ENCODE data around the gene GREB1. TPM values are rescaled to one million over a fixed set of nuclear protein-coding genes. Genes with fewer than 3 reads are reported as not detected.
A peak's percentile ranks its signal among the peaks of the same experiment; 100 is the strongest.

The GREB1 gene
- total RNA-seq, 1 experiment from 2014 or later: 1.3 TPM

DNA sequence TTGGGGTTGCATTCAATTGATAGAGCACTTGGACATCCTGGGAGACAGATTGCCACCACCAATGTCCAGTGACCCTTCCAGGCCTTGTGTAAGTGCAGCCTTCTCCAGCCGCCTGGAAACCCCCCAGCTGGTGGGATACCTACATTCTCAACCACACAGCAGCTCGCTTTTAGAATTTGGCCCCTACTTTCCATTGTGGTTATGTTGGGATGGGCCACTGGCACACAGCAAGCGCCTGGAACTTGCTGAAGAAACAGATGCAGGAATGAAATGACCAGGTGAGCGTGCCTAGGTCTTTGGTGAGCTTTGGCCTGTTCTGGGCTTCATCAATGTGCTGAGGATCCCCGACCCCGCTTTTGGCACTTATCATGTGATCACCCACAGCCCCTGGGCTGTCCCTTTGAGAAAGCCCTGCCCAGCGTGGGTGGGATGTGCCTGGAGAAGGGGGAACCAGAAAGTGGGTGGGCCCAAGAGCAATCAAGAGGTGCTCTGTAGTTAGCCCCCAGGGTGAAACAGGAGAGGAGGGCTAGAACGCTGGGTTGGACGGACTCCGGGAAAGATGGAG lies 152.1 kb downstream of the GREB1 start:
- Histone ChIP-seq H3K27me3 (replicated peaks; ENCODE audit: insufficient read depth, low read depth, low read length, poor library complexity) (peaks cover 19% of the 10 kb centered on the region), H3K36me3 (ENCODE audit: insufficient read depth, low read length, poor library complexity, severe bottlenecking) (no peaks in the 10 kb centered on the region), H3K4me3 (ENCODE audit: low read depth, low read length, poor library complexity, severe bottlenecking) (no peak overlapping the region), H3K4me1 (ENCODE audit: insufficient read depth, low read length, poor library complexity, severe bottlenecking) (peaks cover 6% of the 10 kb centered on the region), H3K9me3 (ENCODE audit: low read depth, low read length, poor library complexity, severe bottlenecking) (no peaks in the 10 kb centered on the region), H3K27ac (ENCODE audit: low read depth, low read length, poor library complexity, severe bottlenecking) (no peak overlapping the region)
- BruUV-seq (replicated peaks): no TSS peak
- no peak for DNase-seq (ENCODE audit: low spot score)
- ChIA-PET POLR2A (ENCODE audit: low non-redundant PET) (interaction anchor here (0.8 kb wide), 1 partner anchor 12 kb away, joined by 4 read pairs; no protein-coding TSS in a partner anchor), CTCF (no interaction called here)
- TF ChIP-seq, protein P1, sequence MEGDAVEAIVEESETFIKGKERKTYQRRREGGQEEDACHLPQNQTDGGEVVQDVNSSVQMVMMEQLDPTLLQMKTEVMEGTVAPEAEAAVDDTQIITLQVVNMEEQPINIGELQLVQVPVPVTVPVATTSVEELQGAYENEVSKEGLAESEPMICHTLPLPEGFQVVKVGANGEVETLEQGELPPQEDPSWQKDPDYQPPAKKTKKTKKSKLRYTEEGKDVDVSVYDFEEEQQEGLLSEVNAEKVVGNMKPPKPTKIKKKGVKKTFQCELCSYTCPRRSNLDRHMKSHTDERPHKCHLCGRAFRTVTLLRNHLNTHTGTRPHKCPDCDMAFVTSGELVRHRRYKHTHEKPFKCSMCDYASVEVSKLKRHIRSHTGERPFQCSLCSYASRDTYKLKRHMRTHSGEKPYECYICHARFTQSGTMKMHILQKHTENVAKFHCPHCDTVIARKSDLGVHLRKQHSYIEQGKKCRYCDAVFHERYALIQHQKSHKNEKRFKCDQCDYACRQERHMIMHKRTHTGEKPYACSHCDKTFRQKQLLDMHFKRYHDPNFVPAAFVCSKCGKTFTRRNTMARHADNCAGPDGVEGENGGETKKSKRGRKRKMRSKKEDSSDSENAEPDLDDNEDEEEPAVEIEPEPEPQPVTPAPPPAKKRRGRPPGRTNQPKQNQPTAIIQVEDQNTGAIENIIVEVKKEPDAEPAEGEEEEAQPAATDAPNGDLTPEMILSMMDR (conservative IDR thresholded peaks at IDR 0.05; ENCODE audit: low read depth, low read length): no peak
- TF ChIP-seq EZH2 (IDR thresholded peaks at IDR 0.05; ENCODE audit: borderline replicate concordance, low read depth, low read length, poor library complexity, severe bottlenecking): no peak
- intact Hi-C loops (cut with micrococcal nuclease; ENCODE audit: unreplicated experiment): loop anchor here (5.0 kb wide), 1 partner anchor 554 kb away; a partner anchor contains a TSS

DNA sequence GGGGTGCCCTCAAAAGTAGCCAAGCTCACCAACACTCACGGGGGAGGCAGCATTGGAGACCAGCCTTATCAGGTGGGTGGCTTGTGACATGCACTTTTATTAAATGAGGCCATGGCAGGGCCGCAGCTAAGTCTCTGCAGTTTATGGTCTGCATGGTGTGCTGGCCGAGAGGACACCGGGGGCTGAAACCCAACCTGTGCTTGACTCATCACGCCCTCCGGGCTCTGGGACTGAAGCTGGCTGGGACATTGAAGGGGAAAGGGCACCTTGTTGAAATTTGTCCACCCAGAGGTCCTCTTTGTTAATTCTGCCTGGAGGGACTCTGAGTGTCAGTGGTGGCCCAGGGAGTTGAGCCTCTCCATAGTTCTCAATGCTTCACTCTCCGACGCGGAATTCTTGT lies 153.9 kb downstream of the GREB1 start:
- TF ChIP-seq, protein P1 (conservative IDR thresholded peaks at IDR 0.05; ENCODE audit: low read depth, low read length): no peak
- TF ChIP-seq EZH2 (IDR thresholded peaks at IDR 0.05; ENCODE audit: borderline replicate concordance, low read depth, low read length, poor library complexity, severe bottlenecking): no peak
- intact Hi-C loops (cut with micrococcal nuclease; ENCODE audit: unreplicated experiment): loop anchor here (2.0 to 5.0 kb wide), 2 partner anchors 91 to 555 kb away; a partner anchor contains a TSS
- Histone ChIP-seq H3K27me3 (replicated peaks; ENCODE audit: insufficient read depth, low read depth, low read length, poor library complexity) (peaks cover 19% of the 10 kb centered on the region), H3K9me3 (ENCODE audit: low read depth, low read length, poor library complexity, severe bottlenecking) (no peaks in the 10 kb centered on the region), H3K4me3 (ENCODE audit: low read depth, low read length, poor library complexity, severe bottlenecking) (no peak overlapping the region), H3K27ac (ENCODE audit: low read depth, low read length, poor library complexity, severe bottlenecking) (no peak overlapping the region), H3K4me1 (ENCODE audit: insufficient read depth, low read length, poor library complexity, severe bottlenecking) (peaks cover 6% of the 10 kb centered on the region), H3K36me3 (ENCODE audit: insufficient read depth, low read length, poor library complexity, severe bottlenecking) (no peaks in the 10 kb centered on the region)
- CTCF ChIA-PET: interaction anchor here (0.6 to 1.0 kb wide), 3 partner anchors 92 to 1322 kb away, joined by 3 to 4 read pairs (median 4); a partner anchor contains a TSS
- POLR2A ChIA-PET (ENCODE audit: low non-redundant PET): no interaction called here
- no peak for DNase-seq (ENCODE audit: low spot score)
- no TSS peak for BruUV-seq (replicated peaks)

DNA sequence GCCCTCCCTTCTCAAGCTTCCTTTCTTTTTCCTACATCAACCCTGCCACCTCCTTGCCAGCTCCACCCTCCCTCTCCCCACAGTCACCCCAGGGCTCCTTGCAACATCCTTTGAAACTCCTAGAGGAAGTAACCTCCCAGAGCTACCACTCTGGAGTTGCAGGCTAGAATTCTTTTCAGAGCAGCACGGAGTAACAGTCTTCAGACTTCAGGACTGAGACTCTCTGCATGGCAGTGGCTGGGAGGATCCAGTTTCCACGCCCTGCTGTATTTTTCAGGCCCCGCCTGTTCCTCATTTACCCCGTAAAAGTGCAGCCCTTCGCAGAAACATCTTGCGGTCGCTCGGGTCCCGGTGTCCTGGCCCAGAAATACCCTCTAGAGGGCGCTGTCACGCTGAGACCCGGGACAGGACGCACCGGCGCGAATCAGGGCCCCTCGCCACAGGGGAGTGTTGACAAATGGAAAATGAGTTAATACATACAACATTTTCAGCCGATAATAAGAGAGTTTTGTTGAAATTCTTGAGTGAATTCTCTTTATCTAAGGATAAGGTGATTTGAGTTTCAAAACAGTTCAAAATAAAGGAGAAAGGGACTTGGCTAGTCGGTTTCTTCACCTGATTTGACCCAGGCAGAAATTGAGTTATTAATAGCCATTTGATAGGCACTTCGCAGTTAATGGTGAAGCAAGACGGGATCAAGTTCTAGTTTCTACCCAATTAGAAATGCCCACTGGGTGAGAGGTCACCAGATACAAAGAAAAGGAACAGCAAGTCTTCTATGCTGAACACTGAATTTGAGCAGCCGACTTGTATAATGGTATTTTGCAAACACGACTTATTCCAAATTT lies 154.6 kb downstream of the GREB1 start:
- no TSS peak for BruUV-seq (replicated peaks)

More for the DNA sequence above, 154.6 kb downstream of the GREB1 start:
- ChIA-PET CTCF (interaction anchor here (0.6 to 1.0 kb wide), 3 partner anchors 91 to 1321 kb away, joined by 3 to 4 read pairs (median 4); a partner anchor contains a TSS), POLR2A (ENCODE audit: low non-redundant PET) (no interaction called here)
- Histone ChIP-seq H3K27me3 (replicated peaks; ENCODE audit: insufficient read depth, low read depth, low read length, poor library complexity) (peaks cover 14% of the 10 kb centered on the region), H3K4me3 (ENCODE audit: low read depth, low read length, poor library complexity, severe bottlenecking) (peak overlapping the region; percentile 25), H3K27ac (ENCODE audit: low read depth, low read length, poor library complexity, severe bottlenecking) (no peak overlapping the region), H3K36me3 (ENCODE audit: insufficient read depth, low read length, poor library complexity, severe bottlenecking) (no peaks in the 10 kb centered on the region), H3K4me1 (ENCODE audit: insufficient read depth, low read length, poor library complexity, severe bottlenecking) (peaks cover 6% of the 10 kb centered on the region), H3K9me3 (ENCODE audit: low read depth, low read length, poor library complexity, severe bottlenecking) (no peaks in the 10 kb centered on the region)
- no peak for TF ChIP-seq EZH2 (IDR thresholded peaks at IDR 0.05; ENCODE audit: borderline replicate concordance, low read depth, low read length, poor library complexity, severe bottlenecking)
- TF ChIP-seq, protein P1 (conservative IDR thresholded peaks at IDR 0.05; ENCODE audit: low read depth, low read length): peak; percentile 97
- peak; percentile 90 for DNase-seq (ENCODE audit: low spot score)
- intact Hi-C loops (cut with micrococcal nuclease; ENCODE audit: unreplicated experiment): loop anchor here (2.0 to 5.0 kb wide), 2 partner anchors 90 to 556 kb away; a partner anchor contains a TSS
